ENCODE results near the gene P2RX5.
"Not testable (repeated sequence)": the region's sequence is repeated elsewhere in the genome, so short reads cannot be mapped to it uniquely, and the experiment has no call there.

Gene P2RX5, protein sequence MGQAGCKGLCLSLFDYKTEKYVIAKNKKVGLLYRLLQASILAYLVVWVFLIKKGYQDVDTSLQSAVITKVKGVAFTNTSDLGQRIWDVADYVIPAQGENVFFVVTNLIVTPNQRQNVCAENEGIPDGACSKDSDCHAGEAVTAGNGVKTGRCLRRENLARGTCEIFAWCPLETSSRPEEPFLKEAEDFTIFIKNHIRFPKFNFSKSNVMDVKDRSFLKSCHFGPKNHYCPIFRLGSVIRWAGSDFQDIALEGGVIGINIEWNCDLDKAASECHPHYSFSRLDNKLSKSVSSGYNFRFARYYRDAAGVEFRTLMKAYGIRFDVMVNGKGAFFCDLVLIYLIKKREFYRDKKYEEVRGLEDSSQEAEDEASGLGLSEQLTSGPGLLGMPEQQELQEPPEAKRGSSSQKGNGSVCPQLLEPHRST

DNA sequence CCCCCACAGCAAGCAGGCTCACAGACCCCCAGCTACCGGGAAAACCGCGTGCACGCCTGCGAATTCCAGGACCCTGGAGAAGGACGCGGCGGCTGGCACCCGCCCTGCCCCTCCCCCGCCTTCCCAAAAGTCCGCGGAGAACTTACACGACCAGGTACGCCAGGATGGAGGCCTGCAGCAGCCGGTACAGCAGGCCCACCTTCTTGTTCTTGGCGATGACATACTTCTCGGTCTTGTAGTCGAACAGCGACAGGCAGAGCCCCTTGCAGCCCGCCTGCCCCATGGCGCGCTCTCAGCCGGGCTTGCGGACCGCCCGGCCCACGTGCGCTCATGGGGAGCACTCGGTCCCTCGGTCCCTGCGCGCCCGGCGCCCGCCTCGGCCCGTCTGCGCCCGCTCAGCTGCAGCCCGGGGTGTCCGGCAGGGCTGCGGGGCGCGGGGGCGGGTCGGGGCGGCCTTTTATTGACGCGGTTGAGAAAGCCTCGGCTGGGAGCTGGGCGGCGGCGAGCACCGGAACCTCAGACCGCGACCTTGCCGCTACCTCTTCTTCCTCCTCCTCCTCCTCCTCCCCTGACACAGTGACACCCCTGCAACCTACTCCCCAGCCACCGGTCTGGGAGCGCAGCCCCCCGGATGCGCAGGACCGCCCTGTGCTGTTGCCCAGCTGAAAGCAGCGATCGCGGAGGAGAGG lies at the start of gene P2RX5:
Gene P2RX5 (minus strand): TSS at position 433 of the 689 bp plus-strand sequence. CDS start 150 bp downstream, at position 283.
- peak; percentile 80 for DNase-seq

GRCh38 chr17:3745071-3745470 lies 49.1 kb upstream of the P2RX5 start:
- DNase-seq, result no peak

GRCh38 chr17:3744014-3744413 lies 48.1 kb upstream of the P2RX5 start:
- DNase-seq, result no peak

DNA sequence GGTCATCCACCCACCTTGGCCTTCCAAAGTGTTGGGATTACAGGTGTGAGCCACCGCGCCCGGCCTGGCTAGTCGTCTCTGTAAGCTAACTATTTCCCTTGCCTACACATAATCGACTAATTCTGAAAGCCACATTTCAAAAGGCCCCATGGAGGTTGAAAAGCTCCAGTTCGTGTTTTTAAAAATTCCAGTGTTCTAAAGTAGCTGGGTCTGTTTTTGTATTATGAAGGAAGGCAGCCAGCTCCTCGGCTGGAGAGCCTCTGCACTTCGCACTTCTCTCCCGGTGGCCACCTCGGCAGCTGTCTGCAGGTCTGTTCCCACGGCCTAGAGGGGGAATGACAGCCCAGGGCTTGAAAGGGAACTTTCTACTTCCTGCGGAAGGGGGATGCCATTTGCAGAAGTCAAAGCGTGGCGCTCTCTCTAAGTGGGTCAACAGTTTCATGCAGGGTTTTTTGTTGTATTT lies 44.7 kb upstream of the P2RX5 start:
- peak; percentile 66 for DNase-seq

DNA sequence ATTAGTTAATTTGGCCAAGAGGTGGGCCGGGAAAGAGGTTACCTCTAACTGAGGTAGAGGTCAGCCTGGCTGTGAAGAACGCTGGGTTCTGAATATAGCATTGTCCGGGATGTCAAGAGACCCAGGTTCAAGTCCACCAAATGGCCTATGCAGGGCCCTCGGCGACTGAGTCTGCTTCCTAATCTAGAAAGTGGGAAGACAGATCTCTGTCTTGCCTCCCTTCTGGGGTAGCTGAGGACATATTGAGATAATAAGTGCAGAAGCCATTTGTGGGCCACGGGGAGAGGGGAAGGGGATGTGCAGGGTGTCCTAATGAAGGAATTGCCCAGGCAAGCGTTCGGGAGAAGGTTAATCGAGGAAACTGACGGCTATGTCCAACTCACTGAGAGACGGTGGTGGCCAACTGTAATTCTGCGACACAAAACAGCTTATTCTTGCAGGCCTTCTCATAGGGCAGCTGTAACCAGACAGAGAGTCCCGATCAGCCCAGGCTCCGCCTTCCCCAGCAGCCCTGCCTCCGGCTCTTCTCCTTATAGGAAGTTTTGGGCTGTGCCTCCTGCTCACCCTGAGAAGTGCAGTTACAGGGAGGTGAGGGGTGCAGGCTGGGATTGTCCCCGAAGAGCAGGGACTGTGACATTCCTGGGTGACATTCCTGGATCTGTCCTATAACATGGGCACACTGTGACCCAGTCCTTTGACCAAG lies 43.6 kb upstream of the P2RX5 start:
- DNase-seq, result no peak

- DNase-seq, result no peak
Measured at GRCh38 chr17:3738562-3739295, 42.8 kb upstream of the P2RX5 start.

GRCh38 chr17:3735515-3735914 lies 39.6 kb upstream of the P2RX5 start:
- peak; percentile 45 for DNase-seq

DNA sequence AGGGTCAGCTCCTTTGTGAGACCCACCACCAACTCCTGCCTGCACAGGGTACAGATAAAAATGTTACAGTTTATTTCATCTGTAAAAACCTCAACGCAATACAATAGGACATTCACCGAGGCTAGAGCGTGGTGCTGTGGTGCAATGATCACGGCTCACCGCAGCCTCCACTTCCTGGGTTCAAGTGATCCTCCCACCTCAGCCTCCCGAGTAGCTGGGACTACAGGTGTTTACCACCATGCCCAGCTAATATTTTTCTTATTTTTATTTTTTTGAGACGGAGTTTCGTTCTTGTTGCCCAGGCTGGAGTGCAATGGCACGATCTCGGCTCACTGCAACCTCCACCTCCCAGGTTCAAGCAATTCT lies 38.9 kb upstream of the P2RX5 start:
- DNase-seq, result not testable (repeated sequence)

DNA sequence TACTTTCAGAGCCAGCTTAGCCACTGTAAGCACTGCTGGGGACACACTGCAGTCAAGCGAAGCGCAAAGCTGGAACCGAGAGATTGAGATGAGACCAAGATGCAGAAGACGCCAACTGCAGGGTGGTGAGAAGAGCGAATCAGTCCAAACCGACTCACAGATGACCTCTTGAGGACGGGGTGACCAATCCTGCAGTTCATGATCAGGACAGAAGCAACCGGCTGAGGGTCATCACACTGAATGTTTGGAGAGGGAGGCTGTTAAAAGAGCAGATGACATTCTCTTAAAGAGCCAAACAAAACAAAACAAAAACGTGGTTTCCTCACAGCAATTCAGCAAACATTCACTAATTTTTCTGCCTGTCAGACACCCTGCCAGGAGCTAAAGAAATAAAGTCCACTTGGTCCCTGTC lies 36.3 kb upstream of the P2RX5 start:
- no peak for DNase-seq

GRCh38 chr17:3730881-3731429 lies 35.0 kb upstream of the P2RX5 start:
- no peak for DNase-seq

GRCh38 chr17:3729881-3730280 lies 33.9 kb upstream of the P2RX5 start:
- DNase-seq, result no peak

- not testable (repeated sequence) for DNase-seq
Measured at GRCh38 chr17:3728099-3728498, 32.1 kb upstream of the P2RX5 start.

DNA sequence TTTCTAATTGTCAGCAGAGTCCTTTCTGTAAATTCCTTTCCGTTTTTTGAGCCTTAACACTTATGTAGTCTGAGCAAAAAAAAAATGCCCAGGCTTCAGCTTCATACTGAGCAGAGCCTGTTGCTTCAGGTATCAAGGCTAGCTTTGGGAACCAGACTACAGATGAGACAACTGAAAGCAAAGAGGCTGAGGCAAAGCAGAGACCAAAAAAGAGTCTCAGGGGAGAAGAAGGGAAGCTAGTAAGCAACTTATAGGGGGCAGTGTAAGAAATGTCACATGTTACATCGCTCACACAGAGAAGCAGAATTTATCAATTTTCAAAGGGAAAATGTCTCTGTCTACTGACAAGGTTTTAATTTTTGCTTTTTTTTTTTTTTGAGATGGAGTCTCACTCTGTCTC lies 31.1 kb upstream of the P2RX5 start:
- DNase-seq, result no peak

DNA sequence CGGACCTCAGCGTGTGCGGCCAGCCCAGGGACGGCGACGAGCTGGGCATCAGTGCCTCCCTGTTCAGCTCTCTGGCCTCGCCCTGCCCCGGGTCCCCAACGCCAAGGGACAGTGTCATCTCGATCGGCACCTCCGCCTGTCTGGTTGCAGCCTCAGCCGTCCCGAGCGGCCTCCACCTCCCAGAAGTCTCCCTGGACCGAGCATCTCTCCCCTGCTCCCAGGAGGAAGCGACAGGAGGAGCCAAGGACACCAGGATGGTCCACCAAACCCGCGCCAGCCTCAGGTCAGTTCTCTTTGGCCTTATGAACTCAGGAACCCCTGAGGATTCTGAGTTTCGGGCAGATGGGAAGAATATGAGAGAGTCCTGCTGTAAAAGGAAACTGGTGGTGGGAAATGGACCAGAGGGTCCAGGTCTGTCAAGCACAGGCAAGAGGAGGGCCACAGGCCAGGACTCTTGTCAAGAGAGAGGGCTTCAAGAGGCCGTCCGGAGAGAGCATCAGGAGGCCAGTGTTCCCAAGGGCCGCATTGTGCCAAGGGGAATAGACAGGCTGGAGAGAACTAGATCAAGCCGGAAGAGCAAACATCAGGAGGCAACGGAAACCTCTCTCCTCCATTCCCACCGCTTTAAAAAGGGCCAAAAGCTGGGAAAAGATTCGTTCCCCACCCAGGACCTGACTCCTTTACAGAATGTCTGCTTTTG lies 28.6 kb upstream of the P2RX5 start:
- DNase-seq, result no peak

DNA sequence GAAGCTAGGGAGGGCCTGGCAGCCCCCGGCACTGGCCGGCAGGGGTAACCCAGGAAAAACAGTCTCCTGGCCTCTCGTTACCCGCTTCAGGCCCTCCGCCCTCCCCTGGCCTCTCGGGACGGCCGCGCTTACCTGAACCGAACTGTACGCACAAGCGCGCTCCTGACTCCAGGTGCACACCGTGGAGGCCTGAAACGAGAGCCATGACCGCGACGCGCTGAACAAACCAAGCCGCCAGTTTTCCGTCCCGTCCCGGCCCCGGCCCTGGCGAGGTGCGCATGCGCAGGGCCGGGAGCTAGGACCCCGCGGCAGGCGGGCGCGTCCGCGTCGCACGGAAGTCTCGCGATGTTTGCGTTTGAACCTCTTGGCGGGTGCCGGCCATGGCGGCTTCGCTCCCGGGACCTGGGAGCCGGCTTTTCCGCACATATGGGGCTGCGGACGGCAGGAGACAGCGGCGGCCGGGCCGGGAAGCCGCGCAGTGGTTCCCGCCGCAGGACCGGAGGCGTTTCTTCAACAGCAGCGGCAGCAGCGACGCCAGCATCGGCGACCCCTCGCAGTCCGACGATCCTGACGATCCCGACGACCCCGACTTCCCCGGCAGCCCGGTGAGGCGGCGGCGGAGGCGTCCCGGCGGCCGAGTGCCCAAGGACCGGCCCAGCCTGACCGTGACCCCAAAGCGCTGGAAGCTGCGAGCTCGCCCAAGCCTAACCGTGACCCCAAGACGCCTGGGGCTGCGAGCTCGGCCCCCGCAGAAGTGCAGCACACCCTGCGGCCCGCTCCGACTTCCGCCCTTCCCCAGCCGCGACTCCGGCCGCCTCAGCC lies 27.8 kb upstream of the P2RX5 start, which contains the start of gene HASPIN:
Gene HASPIN (plus strand): TSS at position 348 of the 822 bp plus-strand sequence. CDS start 33 bp downstream, at position 381.
- DNase-seq, result peak; percentile 97

DNA sequence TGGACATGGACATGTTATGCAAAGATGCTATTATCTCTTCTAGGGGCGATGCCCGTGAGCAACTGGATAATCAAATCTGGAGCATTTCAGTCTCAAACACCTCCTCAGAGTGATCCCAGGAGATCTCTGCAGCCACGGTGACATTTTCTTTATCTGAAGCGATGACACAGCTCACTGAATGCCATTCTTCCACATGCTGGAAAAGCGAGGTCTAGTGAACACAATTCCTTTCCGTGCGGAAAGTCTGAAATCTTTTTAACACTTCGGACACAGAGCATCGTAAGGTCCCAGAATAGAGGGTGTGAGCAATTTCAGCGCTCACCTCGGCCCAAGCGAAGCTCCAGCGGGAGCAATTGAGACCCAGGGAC lies 27.2 kb upstream of the P2RX5 start:
- no peak for DNase-seq

DNA sequence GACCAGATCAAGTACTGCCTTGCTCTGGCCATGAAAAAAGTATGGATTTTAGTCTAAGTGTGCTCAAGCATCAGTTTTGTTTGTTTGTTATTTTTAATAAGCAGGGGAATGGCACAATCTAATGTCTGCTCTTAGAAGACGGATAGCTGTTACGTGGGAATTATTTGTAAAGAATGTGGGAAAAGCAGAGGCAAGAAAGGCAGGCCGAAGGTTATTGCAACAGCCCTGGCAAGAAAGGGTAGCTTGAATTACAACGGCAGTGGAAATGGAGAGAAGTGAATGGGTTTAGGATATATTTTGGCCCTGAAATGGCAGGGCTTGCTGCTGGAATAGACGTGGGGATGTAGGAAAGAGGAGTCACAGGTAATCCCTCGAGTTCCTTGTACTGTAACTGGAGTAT lies 26.8 kb upstream of the P2RX5 start:
- DNase-seq, result no peak

GRCh38 chr17:3719265-3719664 lies 23.3 kb upstream of the P2RX5 start:
- DNase-seq, result no peak

DNA sequence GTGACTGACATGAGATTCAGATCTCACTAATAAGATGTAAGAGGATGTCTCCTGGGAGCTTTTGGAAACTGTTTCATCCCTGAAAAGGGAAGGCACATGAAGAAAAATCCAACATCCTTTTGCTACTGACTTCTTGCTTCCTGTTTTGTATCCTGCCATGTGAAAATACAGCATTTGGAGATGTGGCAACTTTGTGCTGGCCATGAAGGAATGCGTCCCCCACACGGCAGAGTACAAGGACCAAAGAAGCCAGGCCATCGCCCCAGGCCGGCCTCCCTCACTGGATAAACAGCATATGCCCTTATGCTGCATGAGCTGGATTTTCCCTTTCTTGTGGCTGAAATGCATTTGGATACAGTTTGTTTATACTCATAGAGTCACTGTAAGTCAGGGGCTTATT lies 22.2 kb upstream of the P2RX5 start:
- no peak for DNase-seq

- DNase-seq, result no peak
Measured at GRCh38 chr17:3715296-3715695, 19.3 kb upstream of the P2RX5 start.
